ENCODE results near the gene RTP3. TPM values are rescaled to one million over a fixed set of nuclear protein-coding genes. Genes with fewer than 3 reads are reported as not detected.

The RTP3 gene
- total and polyA plus RNA-seq, 4 donors = 1.0 to 61.7 (median 26.6) TPM

GRCh38 chr3:46454606-46455005, 43.2 kb upstream of the RTP3 start:
- Histone ChIP-seq H3K36me3 (ENCODE audit: control insufficient read depth in 4 of 4, insufficient read depth in 3 of 4, low read depth in 1 of 4, low read length in 3 of 4) (no peaks in the 10 kb centered on the region), H3K9ac (ENCODE audit: low read depth in 1 of 2, low read length in 2 of 2) (no peak overlapping the region), H3K27me3 (ENCODE audit: control insufficient read depth in 4 of 4, insufficient read depth in 4 of 4, low read length in 3 of 4) (no peaks in the 10 kb centered on the region), H3K4me1 (ENCODE audit: control insufficient read depth in 4 of 4, insufficient read depth in 4 of 4, low read length in 3 of 4) (no peaks in the 10 kb centered on the region), H3K27ac (ENCODE audit: low read depth in 1 of 2, low read length in 2 of 2) (no peak overlapping the region), H3K9me3 (ENCODE audit: control insufficient read depth in 4 of 4, low read length in 3 of 4) (no peaks in the 10 kb centered on the region), H3K4me3 (ENCODE audit: low read depth in 1 of 3, low read length in 3 of 3) (no peak overlapping the region)
- 84% methylated on average over 7 of the region's 7 CpGs for WGBS
- peak; percentile 14 for DNase-seq (ENCODE audit: low spot score)
- TF ChIP-seq RXRA (IDR thresholded peaks at IDR 0.05) (no peak), RAD21 (IDR thresholded peaks at IDR 0.05) (no peak), YY1 (IDR thresholded peaks at IDR 0.05) (no peak), HNF4A (conservative IDR thresholded peaks at IDR 0.05) (no peak), GABPA (IDR thresholded peaks at IDR 0.05 in 1 of 2, conservative IDR thresholded peaks at IDR 0.05 in 1 of 2) (no peak), TAF1 (conservative IDR thresholded peaks at IDR 0.05) (no peak)

DNA sequence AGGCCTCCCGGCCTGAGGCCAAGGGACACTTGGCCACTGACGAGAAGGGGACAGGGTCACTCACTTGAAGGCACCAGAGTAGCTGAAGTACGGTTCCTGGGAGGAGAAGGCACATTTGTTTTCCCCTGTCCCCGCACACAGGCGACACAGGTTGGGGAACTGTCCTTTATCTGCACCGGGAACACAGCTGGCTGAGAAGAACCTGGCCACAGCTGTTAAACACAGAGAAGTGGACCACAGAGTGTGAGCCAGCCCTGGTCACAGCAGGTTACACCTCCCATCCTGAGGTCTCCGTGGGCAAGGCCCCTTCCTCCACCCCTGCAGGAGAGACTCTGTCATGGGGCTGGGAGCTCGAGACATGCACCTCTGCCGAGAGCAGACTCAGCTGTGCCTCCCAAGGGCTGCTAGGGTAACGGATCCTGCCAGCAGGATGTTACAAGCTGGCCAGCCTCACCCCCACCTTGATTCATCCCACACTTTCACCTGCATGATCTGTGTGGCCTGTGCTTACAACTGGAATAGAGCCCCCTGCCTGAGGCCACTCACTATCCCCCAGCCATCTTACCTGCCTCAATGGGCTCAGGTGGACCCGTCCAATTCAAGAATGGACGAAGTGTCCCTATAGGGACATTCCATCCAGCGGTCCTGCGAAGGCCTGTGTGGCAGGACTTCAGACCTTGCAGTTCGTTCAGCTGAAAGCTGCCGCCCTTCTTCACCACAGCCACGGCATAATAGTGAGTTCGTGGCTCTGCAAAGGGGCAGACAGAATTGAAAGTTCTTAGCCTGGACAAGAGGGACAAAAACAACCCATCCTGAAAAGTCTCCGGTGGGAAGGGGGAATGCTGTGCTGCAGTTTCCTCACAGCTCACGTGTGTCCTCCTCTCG, 42.3 kb upstream of the RTP3 start:
- H3K4me1 ChIP-seq (ENCODE audit: control insufficient read depth in 4 of 4, insufficient read depth in 4 of 4, low read length in 3 of 4) = no peaks in the 10 kb centered on the region
- H3K27me3 ChIP-seq (ENCODE audit: control insufficient read depth in 4 of 4, insufficient read depth in 4 of 4, low read length in 3 of 4) = no peaks in the 10 kb centered on the region
- WGBS = 89% methylated on average over 21 of the region's 21 CpGs
- peak; percentile 24 for DNase-seq (ENCODE audit: low spot score)
- no peak overlapping the region for H3K27ac ChIP-seq (ENCODE audit: low read depth in 1 of 2, low read length in 2 of 2)
- no peak overlapping the region for H3K9ac ChIP-seq (ENCODE audit: low read depth in 1 of 2, low read length in 2 of 2)
- H3K36me3 ChIP-seq (ENCODE audit: control insufficient read depth in 4 of 4, insufficient read depth in 3 of 4, low read depth in 1 of 4, low read length in 3 of 4) = no peaks in the 10 kb centered on the region
- no peak overlapping the region for H3K4me3 ChIP-seq (ENCODE audit: low read depth in 1 of 3, low read length in 3 of 3)
- no peaks in the 10 kb centered on the region for H3K9me3 ChIP-seq (ENCODE audit: control insufficient read depth in 4 of 4, low read length in 3 of 4)
- TF ChIP-seq YY1 (IDR thresholded peaks at IDR 0.05) (no peak), GABPA (IDR thresholded peaks at IDR 0.05 in 1 of 2, conservative IDR thresholded peaks at IDR 0.05 in 1 of 2) (no peak), FOXA2 (IDR thresholded peaks at IDR 0.05) (no peak), CTCF (IDR thresholded peaks at IDR 0.05; ENCODE audit: low read depth, low read length, missing input control) (no peak), EGR1 (IDR thresholded peaks at IDR 0.05; ENCODE audit: low read depth in 2 of 2) (no peak), FOXA1 (IDR thresholded peaks at IDR 0.05) (no peak), RXRA (IDR thresholded peaks at IDR 0.05) (no peak), REST (IDR thresholded peaks at IDR 0.05) (no peak), ZBTB33 (IDR thresholded peaks at IDR 0.05) (no peak), RAD21 (IDR thresholded peaks at IDR 0.05) (no peak), JUND (IDR thresholded peaks at IDR 0.05) (no peak), HNF4G (IDR thresholded peaks at IDR 0.05) (no peak)
- TF ChIP-seq, protein P1, sequence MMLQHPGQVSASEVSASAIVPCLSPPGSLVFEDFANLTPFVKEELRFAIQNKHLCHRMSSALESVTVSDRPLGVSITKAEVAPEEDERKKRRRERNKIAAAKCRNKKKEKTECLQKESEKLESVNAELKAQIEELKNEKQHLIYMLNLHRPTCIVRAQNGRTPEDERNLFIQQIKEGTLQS (IDR thresholded peaks at IDR 0.05) = no peak
- TF ChIP-seq, protein P2, sequence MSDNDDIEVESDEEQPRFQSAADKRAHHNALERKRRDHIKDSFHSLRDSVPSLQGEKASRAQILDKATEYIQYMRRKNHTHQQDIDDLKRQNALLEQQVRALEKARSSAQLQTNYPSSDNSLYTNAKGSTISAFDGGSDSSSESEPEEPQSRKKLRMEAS (IDR thresholded peaks at IDR 0.05) = no peak

All from liver (tissue), 9 donors.